ENCODE data around the gene FUT3.
A peak's percentile ranks its signal among the peaks of the same experiment; 100 is the strongest.

- no peak for TF ChIP-seq CBFB (CRISPR knock-in tag; IDR thresholded peaks at IDR 0.05; ENCODE audit: low read depth)
- TF ChIP-seq CTCF (IDR thresholded peaks at IDR 0.05), result peak; percentile 61
- TF ChIP-seq NFYB (CRISPR knock-in tag; conservative IDR thresholded peaks at IDR 0.05; ENCODE audit: low read depth), result no peak
- TF ChIP-seq ATF3 (CRISPR knock-in tag; conservative IDR thresholded peaks at IDR 0.05), result no peak
- TF ChIP-seq CREB1 (CRISPR knock-in tag; IDR thresholded peaks at IDR 0.05), result no peak
- no peak for TF ChIP-seq TCF7 (CRISPR knock-in tag; IDR thresholded peaks at IDR 0.05; ENCODE audit: low read depth)
- TF ChIP-seq MXD4 (CRISPR knock-in tag; IDR thresholded peaks at IDR 0.05; ENCODE audit: borderline replicate concordance), result no peak
- TF ChIP-seq ZNF121 (CRISPR knock-in tag; IDR thresholded peaks at IDR 0.05), result no peak
- TF ChIP-seq ATF2 (CRISPR knock-in tag; IDR thresholded peaks at IDR 0.05; ENCODE audit: borderline replicate concordance, low read depth), result no peak
- TF ChIP-seq GABPB1 (CRISPR knock-in tag; IDR thresholded peaks at IDR 0.05), result 0 out of 2 replicates have a peak, but pooled peaks have one; percentile 36
- no peak for TF ChIP-seq MYBL2 (CRISPR knock-in tag; IDR thresholded peaks at IDR 0.05)
- TF ChIP-seq ZNF512 (CRISPR knock-in tag; IDR thresholded peaks at IDR 0.05; ENCODE audit: borderline replicate concordance), result no peak
Measured at GRCh38 chr19:5805462-5806132, 45.7 kb downstream of the FUT3 start.

All from WTC11 (cell line).